ENCODE measurements around the gene AIM2. TPM values are rescaled to one million over a fixed set of nuclear protein-coding genes. Genes with fewer than 3 reads are reported as not detected.

AIM2 gene
- total RNA-seq, 1 donor from 2014 or later = 2.9 TPM

DNA sequence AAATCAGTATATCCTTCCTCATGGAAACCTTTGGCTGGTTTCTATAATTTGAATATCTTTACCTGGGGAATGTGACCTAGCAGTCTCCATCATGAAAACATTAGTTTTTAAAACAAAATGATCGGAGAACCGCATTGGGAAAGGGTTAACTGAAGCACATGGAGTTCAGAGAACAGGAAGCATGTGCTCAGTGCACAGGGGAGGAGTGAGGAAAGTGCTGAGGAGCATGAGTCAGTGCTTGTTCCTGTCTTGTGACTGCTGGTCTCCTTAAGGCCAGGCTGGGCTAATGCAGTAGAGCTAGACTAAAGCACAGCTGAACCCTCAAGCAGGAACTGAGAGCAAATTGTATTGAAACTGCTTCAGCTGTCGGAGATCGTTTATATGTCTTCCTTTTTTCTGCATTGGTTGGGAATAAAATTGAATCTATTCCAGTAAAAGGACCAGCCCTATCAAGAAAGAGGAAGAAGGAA is 61.1 kb downstream of the AIM2 start:
- DNase-seq (ENCODE audit: low spot score) = peak; percentile 77

DNA sequence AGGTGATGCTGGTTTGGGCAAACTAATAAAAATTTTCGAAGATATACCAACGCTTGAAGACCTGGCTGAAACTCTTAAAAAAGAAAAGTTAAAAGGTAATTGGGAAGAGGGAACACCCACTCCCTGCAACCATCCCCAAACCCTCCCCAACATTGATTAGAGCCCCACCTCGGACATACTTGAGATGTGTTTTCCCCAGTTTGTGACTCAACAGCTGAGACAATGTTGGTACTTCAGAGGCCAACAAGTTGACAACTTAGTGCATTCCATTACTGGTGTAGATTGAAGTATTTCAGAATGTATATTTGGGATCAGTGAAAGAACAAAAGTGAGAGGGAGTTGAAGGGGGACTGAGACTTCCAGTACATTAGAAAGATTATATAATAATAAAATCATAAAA is 61.7 kb downstream of the AIM2 start:
- DNase-seq (ENCODE audit: low spot score) = no peak

DNA sequence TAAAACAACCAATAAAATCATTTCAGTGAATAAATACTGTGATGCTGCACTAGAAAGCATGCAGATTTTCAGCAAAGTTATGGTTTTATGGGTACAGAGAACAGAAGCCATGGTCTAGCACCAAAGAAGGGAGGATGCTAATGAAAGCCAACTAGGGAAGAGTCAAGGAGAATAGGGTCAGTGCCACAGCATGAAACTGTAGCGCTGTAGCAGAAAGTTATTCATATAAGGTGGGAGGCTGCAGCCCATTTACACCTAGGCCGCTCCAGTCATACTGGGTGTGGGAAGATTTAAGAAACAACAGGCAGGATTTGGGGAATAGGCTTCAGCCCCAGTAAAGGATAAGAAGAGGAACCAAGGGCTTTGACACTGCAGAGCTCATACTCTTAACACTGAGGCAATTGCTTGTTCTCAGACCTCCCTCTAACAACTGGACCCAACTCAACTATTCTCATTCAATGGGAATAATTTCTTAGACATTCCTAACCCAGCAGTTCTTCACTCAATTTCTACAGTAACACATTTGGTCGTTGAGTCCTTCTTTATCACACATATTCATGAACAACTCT is 62.5 kb downstream of the AIM2 start:
- no peak for DNase-seq (ENCODE audit: low spot score)

DNA sequence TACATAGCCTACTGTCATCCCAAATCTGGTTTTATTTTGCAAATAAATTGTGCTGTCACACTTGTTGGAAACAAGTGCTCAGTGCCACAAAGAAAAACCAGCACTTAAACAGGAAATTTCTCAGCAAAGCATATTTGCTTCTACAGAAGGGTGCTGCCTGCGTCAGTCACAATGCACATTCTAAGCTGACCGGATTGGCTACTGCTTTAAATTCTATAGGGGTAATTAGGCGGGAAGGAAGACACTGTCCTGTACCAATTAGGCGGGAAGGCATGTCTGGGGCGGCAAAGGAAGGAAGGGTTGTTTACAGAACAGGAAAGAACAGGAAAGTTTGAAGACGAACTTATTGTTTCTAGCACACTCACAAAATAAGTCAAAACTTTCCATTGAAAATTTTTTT is 64.1 kb downstream of the AIM2 start:
- DNase-seq (ENCODE audit: low spot score) = no peak

Other genes starting within 250 kb of the AIM2 start
- 2.1 TPM for gene MNDA, start 245.4 kb downstream of the AIM2 start, total RNA-seq
- 2.1 TPM for gene PYHIN1, start 145.2 kb downstream of the AIM2 start, total RNA-seq
- gene IFI16, start 66.9 kb downstream of the AIM2 start, total RNA-seq = 93.0 TPM
- 4.2 TPM for gene CADM3, start 94.8 kb upstream of the AIM2 start, total RNA-seq
- gene ACKR1, start 128.1 kb upstream of the AIM2 start, total RNA-seq = 164 TPM
- gene FCER1A, start 225.6 kb upstream of the AIM2 start, total RNA-seq = 0.99 TPM